Neural cell (in vitro differentiated cells): Measurements from ENCODE around the gene KDM8. TPM values are rescaled to one million over a fixed set of nuclear protein-coding genes. Genes with fewer than 3 reads are reported as not detected.

Experiments used
- H2AFZ ChIP-seq: fragments of 200-600, 300-800 bp; sonication (generic), shearing (Covaris generic); 2 replicates; pipeline ENCODE4 v1.6.0; 2014; ENCODE audit warnings: low read depth, mild to moderate bottlenecking, antibody characterized with exemption, low read length, moderate library complexity
- H3F3A ChIP-seq: fragments of 200-600 bp; shearing (Covaris generic); 2 replicates; pipeline ENCODE4 v1.6.1; 2016; ENCODE audit warnings: mild to moderate bottlenecking, moderate library complexity, mixed read lengths, antibody characterized with exemption, low read length; ENCODE audit not compliant: insufficient read depth, poor library complexity, severe bottlenecking
- H3K27ac ChIP-seq: fragments of 200-600, 300-800 bp; sonication (generic), shearing (Covaris generic); 2 replicates; pipeline ENCODE4 v1.5.1; 2014; ENCODE audit warnings: mild to moderate bottlenecking, low read length, moderate library complexity
- H3K27me3 ChIP-seq: fragments of 300-800, 200-600 bp; sonication (generic), shearing (Covaris generic); 2 replicates; pipeline ENCODE4 v1.6.0; 2014; ENCODE audit warnings: mild to moderate bottlenecking, low read depth, low read length, moderate library complexity; ENCODE audit not compliant: insufficient read depth
- H3K36me3 ChIP-seq: fragments of 300-800, 200-600 bp; sonication (generic), shearing (Covaris generic); 2 replicates; pipeline ENCODE4 v1.5.1; 2014; ENCODE audit warnings: mild to moderate bottlenecking, antibody characterized with exemption, low read length, moderate library complexity; ENCODE audit not compliant: insufficient read depth
- H3K4me2 ChIP-seq: fragments of 300-800, 200-600 bp; sonication (generic), shearing (Covaris generic); 2 replicates; pipeline ENCODE4 v1.6.0; 2014; ENCODE audit warnings: mild to moderate bottlenecking, low read length
- H3K4me3 ChIP-seq: fragments of 300-800, 200-600 bp; sonication (generic), shearing (Covaris generic); 2 replicates; pipeline ENCODE4 v1.5.1; 2014; ENCODE audit warnings: mild to moderate bottlenecking, low read length, moderate library complexity
- H3K79me2 ChIP-seq: fragments of 200-600 bp; shearing (Covaris generic); replicated peaks from 2 replicates; pipeline ENCODE4 v1.6.0; 2014; ENCODE audit warnings: mild to moderate bottlenecking, low read length, moderate library complexity; ENCODE audit not compliant: insufficient read depth
- H3K9ac ChIP-seq: fragments of 300-800, 200-600 bp; sonication (generic), shearing (Covaris generic); 2 replicates; pipeline ENCODE4 v1.6.1; 2016; ENCODE audit warnings: mild to moderate bottlenecking, low read length, mixed read lengths
- H3K9me2 ChIP-seq: fragments of 200-600 bp; shearing (Covaris generic); 2 replicates; pipeline ENCODE4 v1.6.1; 2016; ENCODE audit warnings: mild to moderate bottlenecking, low read length, mixed read lengths; ENCODE audit not compliant: insufficient read depth
- H3K9me3 ChIP-seq: fragments of 200-600, 300-800 bp; sonication (generic), shearing (Covaris generic); 2 replicates; pipeline ENCODE4 v1.6.1; 2016; ENCODE audit warnings: mild to moderate bottlenecking, mixed run types, low read length, moderate library complexity, mixed read lengths
- H4K20me1 ChIP-seq: fragments of 200-600 bp; shearing (Covaris generic); 2 replicates; pipeline ENCODE4 v1.6.1; 2016; ENCODE audit warnings: mild to moderate bottlenecking, mixed run types; ENCODE audit not compliant: insufficient read depth
- EP300 ChIP-seq: fragments of 450-650 bp; conservative IDR thresholded peaks from 2 replicates; pipeline ENCODE4 v1.6.1; 2014; ENCODE audit warnings: antibody characterized with exemption, mild to moderate bottlenecking, moderate library complexity; ENCODE audit not compliant: poor library complexity, severe bottlenecking
- EZH2 ChIP-seq: fragments of 200-600, 300-800 bp; shearing (Covaris generic), sonication (generic); IDR thresholded peaks from 2 replicates; pipeline ENCODE4 v1.6.1; 2014; ENCODE audit warnings: antibody characterized with exemption, low read length, borderline replicate concordance, mild to moderate bottlenecking; ENCODE audit not compliant: insufficient read depth, poor library complexity, severe bottlenecking
- MXI1 ChIP-seq: fragments of 450-650 bp; conservative IDR thresholded peaks from 2 replicates; pipeline ENCODE4 v1.6.1; 2014; ENCODE audit warnings: antibody characterized with exemption, mild to moderate bottlenecking; ENCODE audit not compliant: poor library complexity, severe bottlenecking
- POLR2AphosphoS5 ChIP-seq: IDR thresholded peaks from 2 replicates; pipeline ENCODE4 v1.6.1; 2012
- RAD21 ChIP-seq: fragments of 450-650 bp; conservative IDR thresholded peaks from 2 replicates; pipeline ENCODE4 v1.6.1; 2014; ENCODE audit warnings: antibody characterized with exemption, mild to moderate bottlenecking, moderate library complexity
- SMC3 ChIP-seq: fragments of 450-650 bp; conservative IDR thresholded peaks from 2 replicates; pipeline ENCODE4 v1.6.1; 2014; ENCODE audit warnings: antibody characterized with exemption, mild to moderate bottlenecking, moderate library complexity; ENCODE audit not compliant: poor library complexity
- TAF1 ChIP-seq: IDR thresholded peaks from 2 replicates; pipeline ENCODE4 v1.6.1; 2012; ENCODE audit warnings: low read depth
- polyA plus RNA-seq: library from polyadenylated mRNA; depleted of rRNA; stranded (reverse); fragments of >200 nt; gene quantifications from 2 replicates; pipeline ENCODE4 v1.2.3, GENCODE V29; 2014
- TF ChIP-seq, protein P1 (sequence below): fragments of 450-650 bp; IDR thresholded peaks from 2 replicates; pipeline ENCODE4 v1.5.1; 2014; ENCODE audit warnings: antibody characterized with exemption, mild to moderate bottlenecking, moderate library complexity; ENCODE audit not compliant: poor library complexity, severe bottlenecking
- TF ChIP-seq, protein P2 (sequence below): IDR thresholded peaks from 2 replicates; pipeline ENCODE4 v1.6.1; 2012; ENCODE audit warnings: borderline replicate concordance

The KDM8 gene
- polyA plus RNA-seq, 1 donor from 2014 or later = 4.0 TPM

DNA sequence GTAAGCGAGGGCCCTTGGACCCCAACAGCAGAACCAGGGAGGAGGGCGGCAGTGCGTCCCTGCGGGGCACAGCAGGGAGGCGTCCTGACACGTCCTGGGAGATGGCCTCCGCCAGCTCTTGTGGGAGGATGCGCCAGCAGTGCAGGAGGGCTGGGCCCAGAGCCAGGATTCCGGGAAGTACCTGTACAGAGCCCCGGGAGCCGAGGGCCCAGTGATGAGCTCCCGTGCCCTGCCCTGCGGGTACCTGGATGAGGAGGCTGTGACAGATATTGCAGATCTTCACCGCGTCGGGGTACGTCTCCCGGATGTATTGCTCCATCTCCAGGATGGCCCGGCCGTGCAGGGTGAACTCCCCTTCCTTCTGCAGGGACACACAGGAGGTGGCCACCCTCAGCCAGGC lies 23.1 kb downstream of the KDM8 start:
- H3K9me3 ChIP-seq = no peaks in the 10 kb centered on the region
- no peaks in the 10 kb centered on the region for H3K36me3 ChIP-seq
- no peak overlapping the region for H3K27ac ChIP-seq

DNA sequence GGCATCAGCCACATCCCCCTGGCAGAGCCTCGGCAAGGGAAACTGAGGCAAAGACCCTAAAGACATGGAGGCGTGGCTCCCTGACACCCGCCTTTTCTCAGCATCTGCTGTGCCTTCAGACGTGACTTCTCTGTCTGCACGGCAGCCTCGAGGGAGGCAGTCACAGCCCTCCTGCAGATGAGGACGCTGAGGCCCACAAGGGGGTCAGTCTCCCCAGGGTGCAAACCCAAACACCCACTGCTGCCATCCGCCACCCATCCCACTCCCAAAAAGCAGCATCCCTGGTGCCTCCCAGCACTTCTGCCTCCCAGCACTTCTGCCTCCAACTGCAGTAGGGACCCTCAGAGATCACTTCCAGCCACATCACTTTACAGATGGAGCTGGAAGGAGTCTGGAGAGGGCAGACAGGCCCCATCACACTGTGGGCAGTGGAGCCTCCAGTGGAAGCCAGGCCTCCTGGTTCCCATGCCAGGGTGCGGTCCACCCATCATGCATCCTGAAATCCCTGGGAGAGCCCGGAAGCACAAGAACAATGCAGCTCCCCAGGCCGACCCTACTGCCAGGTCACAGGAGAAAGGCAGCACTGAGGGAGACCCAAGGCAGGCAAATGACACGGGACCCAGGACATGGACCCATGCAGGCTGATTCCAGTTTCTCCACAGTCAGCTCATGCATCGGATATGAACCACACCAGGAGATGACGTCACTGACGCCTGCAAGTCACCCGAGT lies 23.8 kb downstream of the KDM8 start:
- TF ChIP-seq, protein P1, sequence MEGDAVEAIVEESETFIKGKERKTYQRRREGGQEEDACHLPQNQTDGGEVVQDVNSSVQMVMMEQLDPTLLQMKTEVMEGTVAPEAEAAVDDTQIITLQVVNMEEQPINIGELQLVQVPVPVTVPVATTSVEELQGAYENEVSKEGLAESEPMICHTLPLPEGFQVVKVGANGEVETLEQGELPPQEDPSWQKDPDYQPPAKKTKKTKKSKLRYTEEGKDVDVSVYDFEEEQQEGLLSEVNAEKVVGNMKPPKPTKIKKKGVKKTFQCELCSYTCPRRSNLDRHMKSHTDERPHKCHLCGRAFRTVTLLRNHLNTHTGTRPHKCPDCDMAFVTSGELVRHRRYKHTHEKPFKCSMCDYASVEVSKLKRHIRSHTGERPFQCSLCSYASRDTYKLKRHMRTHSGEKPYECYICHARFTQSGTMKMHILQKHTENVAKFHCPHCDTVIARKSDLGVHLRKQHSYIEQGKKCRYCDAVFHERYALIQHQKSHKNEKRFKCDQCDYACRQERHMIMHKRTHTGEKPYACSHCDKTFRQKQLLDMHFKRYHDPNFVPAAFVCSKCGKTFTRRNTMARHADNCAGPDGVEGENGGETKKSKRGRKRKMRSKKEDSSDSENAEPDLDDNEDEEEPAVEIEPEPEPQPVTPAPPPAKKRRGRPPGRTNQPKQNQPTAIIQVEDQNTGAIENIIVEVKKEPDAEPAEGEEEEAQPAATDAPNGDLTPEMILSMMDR = no peak
- TF ChIP-seq TAF1 (no peak), MXI1 (no peak)
- H3K27ac ChIP-seq = no peak overlapping the region
- no peaks in the 10 kb centered on the region for H3K9me3 ChIP-seq
- no peak overlapping the region for H2AFZ ChIP-seq
- H3F3A ChIP-seq = no peaks in the 10 kb centered on the region
- no peaks in the 10 kb centered on the region for H3K36me3 ChIP-seq
- H3K9me2 ChIP-seq = no peaks in the 10 kb centered on the region
- no peak overlapping the region for H3K4me2 ChIP-seq
- H3K27me3 ChIP-seq = no peaks in the 10 kb centered on the region
- no peak overlapping the region for H3K4me3 ChIP-seq
- H3K9ac ChIP-seq = no peak overlapping the region
- H4K20me1 ChIP-seq = no peaks in the 10 kb centered on the region
- H3K79me2 ChIP-seq = no peaks in the 10 kb centered on the region

More for the DNA sequence above, 23.1 kb downstream of the KDM8 start:
- no peak for TF ChIP-seq POLR2AphosphoS5
- TF ChIP-seq RAD21 = no peak
- TF ChIP-seq EP300 = no peak
- TF ChIP-seq, protein P2, sequence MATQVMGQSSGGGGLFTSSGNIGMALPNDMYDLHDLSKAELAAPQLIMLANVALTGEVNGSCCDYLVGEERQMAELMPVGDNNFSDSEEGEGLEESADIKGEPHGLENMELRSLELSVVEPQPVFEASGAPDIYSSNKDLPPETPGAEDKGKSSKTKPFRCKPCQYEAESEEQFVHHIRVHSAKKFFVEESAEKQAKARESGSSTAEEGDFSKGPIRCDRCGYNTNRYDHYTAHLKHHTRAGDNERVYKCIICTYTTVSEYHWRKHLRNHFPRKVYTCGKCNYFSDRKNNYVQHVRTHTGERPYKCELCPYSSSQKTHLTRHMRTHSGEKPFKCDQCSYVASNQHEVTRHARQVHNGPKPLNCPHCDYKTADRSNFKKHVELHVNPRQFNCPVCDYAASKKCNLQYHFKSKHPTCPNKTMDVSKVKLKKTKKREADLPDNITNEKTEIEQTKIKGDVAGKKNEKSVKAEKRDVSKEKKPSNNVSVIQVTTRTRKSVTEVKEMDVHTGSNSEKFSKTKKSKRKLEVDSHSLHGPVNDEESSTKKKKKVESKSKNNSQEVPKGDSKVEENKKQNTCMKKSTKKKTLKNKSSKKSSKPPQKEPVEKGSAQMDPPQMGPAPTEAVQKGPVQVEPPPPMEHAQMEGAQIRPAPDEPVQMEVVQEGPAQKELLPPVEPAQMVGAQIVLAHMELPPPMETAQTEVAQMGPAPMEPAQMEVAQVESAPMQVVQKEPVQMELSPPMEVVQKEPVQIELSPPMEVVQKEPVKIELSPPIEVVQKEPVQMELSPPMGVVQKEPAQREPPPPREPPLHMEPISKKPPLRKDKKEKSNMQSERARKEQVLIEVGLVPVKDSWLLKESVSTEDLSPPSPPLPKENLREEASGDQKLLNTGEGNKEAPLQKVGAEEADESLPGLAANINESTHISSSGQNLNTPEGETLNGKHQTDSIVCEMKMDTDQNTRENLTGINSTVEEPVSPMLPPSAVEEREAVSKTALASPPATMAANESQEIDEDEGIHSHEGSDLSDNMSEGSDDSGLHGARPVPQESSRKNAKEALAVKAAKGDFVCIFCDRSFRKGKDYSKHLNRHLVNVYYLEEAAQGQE = no peak
- TF ChIP-seq, protein P1 = no peak
- TF ChIP-seq SMC3 = no peak
- no peak for TF ChIP-seq EZH2
- H3K9me2 ChIP-seq = no peaks in the 10 kb centered on the region
- no peaks in the 10 kb centered on the region for H3K27me3 ChIP-seq
- H3K79me2 ChIP-seq = no peaks in the 10 kb centered on the region
- no peak overlapping the region for H2AFZ ChIP-seq
- H3F3A ChIP-seq = no peaks in the 10 kb centered on the region
- no peak overlapping the region for H3K4me3 ChIP-seq
- H3K9ac ChIP-seq = no peak overlapping the region
- H4K20me1 ChIP-seq = no peaks in the 10 kb centered on the region
- no peak overlapping the region for H3K4me2 ChIP-seq
